A673 (cell line): ENCODE data around the gene SUSD6. TPM values are rescaled to one million over a fixed set of nuclear protein-coding genes. Genes with fewer than 3 reads are reported as not detected.

Source experiments
- BruUV-seq: library from RNA; stranded (reverse); fragments of 400-500 nt; replicated peaks from 2 replicates; lab custom pipeline; 2021; lab: Mats Ljungman, UMichigan
- CTCF ChIA-PET: fragments of 300-600 bp; sonication (Branson Sonifier 250); formaldehyde crosslinking; loops from one replicate; lab custom pipeline; 2022; ENCODE audit warnings: antibody characterized with exemption; lab: Charles Lee
- POLR2A ChIA-PET: fragments of 300-600 bp; sonication (Branson Sonifier 250); formaldehyde crosslinking; loops from one replicate; lab custom pipeline; 2022; ENCODE audit warnings: antibody characterized with exemption; ENCODE audit not compliant: low non-redundant PET; lab: Charles Lee
- DNase-seq: peaks from one replicate; pipeline ENCODE4 v3.0.0-alpha.2; 2015; ENCODE audit warnings: low spot score
- H3K27ac ChIP-seq: fragments of 200-600 bp; sonication (generic); 2 replicates; pipeline ENCODE4 v1.5.1; 2016; ENCODE audit warnings: mixed run types, low read depth, mild to moderate bottlenecking, mixed read lengths, antibody characterized with exemption, low read length; ENCODE audit not compliant: poor library complexity, severe bottlenecking
- H3K27me3 ChIP-seq: fragments of 200-600 bp; sonication (generic); replicated peaks from 2 replicates; pipeline ENCODE4 v1.6.1; 2017; ENCODE audit warnings: mixed run types, low read depth, mild to moderate bottlenecking, mixed read lengths, antibody characterized with exemption, low read length; ENCODE audit not compliant: insufficient read depth, poor library complexity
- H3K36me3 ChIP-seq: fragments of 200-600 bp; sonication (generic); 2 replicates; pipeline ENCODE4 v1.6.1; 2016; ENCODE audit warnings: mixed run types, mild to moderate bottlenecking, mixed read lengths, antibody characterized with exemption, low read length; ENCODE audit not compliant: insufficient read depth, poor library complexity, severe bottlenecking
- H3K4me1 ChIP-seq: fragments of 200-600 bp; sonication (generic); 2 replicates; pipeline ENCODE4 v1.6.1; 2017; ENCODE audit warnings: mixed run types, mild to moderate bottlenecking, mixed read lengths, antibody characterized with exemption, low read length; ENCODE audit not compliant: insufficient read depth, poor library complexity, severe bottlenecking
- H3K4me3 ChIP-seq: fragments of 200-600 bp; sonication (generic); 2 replicates; pipeline ENCODE4 v1.5.1; 2016; ENCODE audit warnings: low read depth, mixed run types, mild to moderate bottlenecking, mixed read lengths, low read length; ENCODE audit not compliant: poor library complexity, severe bottlenecking
- H3K9me3 ChIP-seq: fragments of 200-600 bp; sonication (generic); 2 replicates; pipeline ENCODE4 v1.6.1; 2016; ENCODE audit warnings: mixed run types, low read depth, mild to moderate bottlenecking, mixed read lengths, antibody characterized with exemption, low read length; ENCODE audit not compliant: poor library complexity, severe bottlenecking
- EZH2 ChIP-seq: fragments of 200-600 bp; sonication (generic); IDR thresholded peaks from 2 replicates; pipeline ENCODE4 v1.6.1; 2017; ENCODE audit warnings: borderline replicate concordance, low read depth, mild to moderate bottlenecking, mixed read lengths, antibody characterized with exemption, low read length; ENCODE audit not compliant: poor library complexity, severe bottlenecking
- intact Hi-C: fragments of 100-400 bp; cut with micrococcal nuclease; formaldehyde crosslinking; loops from one replicate; pipeline ENCODE4 v1.10.0; 2022; ENCODE audit not compliant: unreplicated experiment
- total RNA-seq: library from RNA; stranded (reverse); gene quantifications from 2 replicates; pipeline ENCODE4 v1.2.3, GENCODE V29; 2021
- TF ChIP-seq, protein P1 (sequence below): fragments of 300-800, 200-600 bp; sonication (generic); conservative IDR thresholded peaks from 2 replicates; pipeline ENCODE4 v1.5.1; 2017; ENCODE audit warnings: low read depth, mild to moderate bottlenecking, antibody characterized with exemption, low read length, moderate library complexity, mixed read lengths

Gene SUSD6
- total RNA-seq, 1 experiment from 2014 or later = 9.2 TPM

GRCh38 chr14:69763761-69764510 is 152.5 kb downstream of the SUSD6 start:
- no peak for TF ChIP-seq EZH2
- TF ChIP-seq, protein P1, sequence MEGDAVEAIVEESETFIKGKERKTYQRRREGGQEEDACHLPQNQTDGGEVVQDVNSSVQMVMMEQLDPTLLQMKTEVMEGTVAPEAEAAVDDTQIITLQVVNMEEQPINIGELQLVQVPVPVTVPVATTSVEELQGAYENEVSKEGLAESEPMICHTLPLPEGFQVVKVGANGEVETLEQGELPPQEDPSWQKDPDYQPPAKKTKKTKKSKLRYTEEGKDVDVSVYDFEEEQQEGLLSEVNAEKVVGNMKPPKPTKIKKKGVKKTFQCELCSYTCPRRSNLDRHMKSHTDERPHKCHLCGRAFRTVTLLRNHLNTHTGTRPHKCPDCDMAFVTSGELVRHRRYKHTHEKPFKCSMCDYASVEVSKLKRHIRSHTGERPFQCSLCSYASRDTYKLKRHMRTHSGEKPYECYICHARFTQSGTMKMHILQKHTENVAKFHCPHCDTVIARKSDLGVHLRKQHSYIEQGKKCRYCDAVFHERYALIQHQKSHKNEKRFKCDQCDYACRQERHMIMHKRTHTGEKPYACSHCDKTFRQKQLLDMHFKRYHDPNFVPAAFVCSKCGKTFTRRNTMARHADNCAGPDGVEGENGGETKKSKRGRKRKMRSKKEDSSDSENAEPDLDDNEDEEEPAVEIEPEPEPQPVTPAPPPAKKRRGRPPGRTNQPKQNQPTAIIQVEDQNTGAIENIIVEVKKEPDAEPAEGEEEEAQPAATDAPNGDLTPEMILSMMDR = no peak
- Histone ChIP-seq H3K4me1 (peaks cover 8% of the 10 kb centered on the region), H3K4me3 (no peak overlapping the region), H3K27me3 (no peaks in the 10 kb centered on the region), H3K36me3 (peaks cover 12% of the 10 kb centered on the region), H3K9me3 (no peaks in the 10 kb centered on the region), H3K27ac (no peak overlapping the region)
- DNase-seq = no peak
- no TSS peak for BruUV-seq
- CTCF ChIA-PET = no interaction called here
- POLR2A ChIA-PET = no interaction called here
- intact Hi-C loops = no loop called here

Other genes with a start within 250 kb of the SUSD6 start
- 452 and 472 TPM in 2 replicates for gene ERH, start 213.3 kb upstream of the SUSD6 start, total RNA-seq
- 59.2 and 60.8 TPM in 2 replicates for gene SLC39A9, start 212.9 kb upstream of the SUSD6 start, total RNA-seq
- gene PLEKHD1, start 126.9 kb upstream of the SUSD6 start, total RNA-seq = 0.37 and 0.87 TPM in 2 replicates
- 0.09 TPM in 1 of 2 replicates, not detected in the other for gene CCDC177, start 36.7 kb upstream of the SUSD6 start, total RNA-seq
- 324 and 338 TPM in 2 replicates for gene SRSF5, start 155.5 kb downstream of the SUSD6 start, total RNA-seq
- gene SLC10A1, start 185.6 kb downstream of the SUSD6 start, total RNA-seq = not detected in 2 replicates